HepG2 (cell line): ENCODE measurements around the gene CTU2. TPM values are rescaled to one million over a fixed set of nuclear protein-coding genes. Genes with fewer than 3 reads are reported as not detected.
A peak's percentile ranks its signal among the peaks of the same experiment; 100 is the strongest.

Source experiments
- ATM ChIP-seq: fragments of 450-650 bp; IDR thresholded peaks from 2 replicates; pipeline ENCODE4 v1.7.1; 2017; ENCODE audit warnings: mild to moderate bottlenecking, borderline replicate concordance
- CBX1 ChIP-seq: IDR thresholded peaks from one replicate; pipeline ENCODE4 v1.6.1; 2016; ENCODE audit warnings: antibody characterized with exemption, low read depth
- CREB3 ChIP-seq: sonication (generic); formaldehyde crosslinking; IDR thresholded peaks from 2 replicates; pipeline ENCODE4 v1.5.0; 2020; ENCODE audit warnings: missing genetic modification reagents
- HDAC2 ChIP-seq: sonication (generic); formaldehyde crosslinking; IDR thresholded peaks from 2 replicates; pipeline ENCODE4 v1.4.0; 2020; ENCODE audit warnings: missing genetic modification reagents
- HMG20A ChIP-seq: IDR thresholded peaks from 2 replicates; pipeline ENCODE4 v1.6.1; 2016; ENCODE audit warnings: borderline replicate concordance
- HNF1A ChIP-seq, 2 experiments: sonication (generic) in 1 of 2; formaldehyde crosslinking in 1 of 2; IDR thresholded peaks; 2 replicates each; pipeline versions ENCODE4 v1.4.0 to v1.6.1; 2016 to 2020; ENCODE audit warnings: borderline replicate concordance in 1 of 2, low read depth in 1 of 2, mild to moderate bottlenecking in 1 of 2, missing genetic modification reagents in 1 of 2
- HNRNPK ChIP-seq: fragments of 200-400 bp; formaldehyde crosslinking; IDR thresholded peaks from 2 replicates; pipeline ENCODE4 v1.6.1; 2018; ENCODE audit warnings: low read length, low read depth, moderate library complexity, mild to moderate bottlenecking; ENCODE audit not compliant: poor library complexity, severe bottlenecking
- IRF1 ChIP-seq: sonication (generic); formaldehyde crosslinking; IDR thresholded peaks from 2 replicates; pipeline ENCODE4 v1.4.0; 2020; ENCODE audit warnings: low read depth, mild to moderate bottlenecking, missing genetic modification reagents
- MED13 ChIP-seq: sonication (generic); formaldehyde crosslinking; IDR thresholded peaks from 2 replicates; pipeline ENCODE4 v1.5.0; 2020; ENCODE audit warnings: missing genetic modification reagents
- NBN ChIP-seq: fragments of 450-650 bp; conservative IDR thresholded peaks from 2 replicates; pipeline ENCODE4 v1.6.1; 2017
- NR2C2 ChIP-seq: sonication (generic); formaldehyde crosslinking; IDR thresholded peaks from 2 replicates; pipeline ENCODE4 v1.4.0; 2020; ENCODE audit warnings: missing genetic modification reagents, mild to moderate bottlenecking, moderate library complexity, borderline replicate concordance
- PBX3 ChIP-seq: sonication (generic); formaldehyde crosslinking; IDR thresholded peaks from 2 replicates; pipeline ENCODE4 v1.8.1; 2023; ENCODE audit warnings: missing genetic modification reagents, inconsistent platforms, borderline replicate concordance
- TEF ChIP-seq: sonication (generic); formaldehyde crosslinking; IDR thresholded peaks from 2 replicates; pipeline ENCODE4 v1.5.0; 2020; ENCODE audit warnings: missing genetic modification reagents
- UBTF ChIP-seq: sonication (generic); formaldehyde crosslinking; IDR thresholded peaks from 2 replicates; pipeline ENCODE4 v1.4.0; 2020; ENCODE audit warnings: mild to moderate bottlenecking, missing genetic modification reagents
- ZNF251 ChIP-seq: sonication (generic); formaldehyde crosslinking; IDR thresholded peaks from 2 replicates; pipeline ENCODE4 v1.9.0; 2021; ENCODE audit warnings: mild to moderate bottlenecking, missing genetic modification reagents
- ZNF264 ChIP-seq: sonication (generic); formaldehyde crosslinking; IDR thresholded peaks from 2 replicates; pipeline ENCODE4 v1.4.0; 2020; ENCODE audit warnings: missing genetic modification reagents
- ZNF569 ChIP-seq: sonication (generic); formaldehyde crosslinking; IDR thresholded peaks from 2 replicates; pipeline ENCODE4 v1.5.0; 2020; ENCODE audit warnings: mild to moderate bottlenecking, missing genetic modification reagents, moderate library complexity, borderline replicate concordance
- ZNF660 ChIP-seq: sonication (generic); formaldehyde crosslinking; IDR thresholded peaks from 2 replicates; pipeline ENCODE4 v1.5.1; 2020; ENCODE audit warnings: mild to moderate bottlenecking, low read depth, missing genetic modification reagents, borderline replicate concordance
- ZNF761 ChIP-seq: sonication (generic); formaldehyde crosslinking; conservative IDR thresholded peaks from 2 replicates; pipeline ENCODE4 v1.4.0; 2020; ENCODE audit warnings: mild to moderate bottlenecking, missing genetic modification reagents
- ZNF878 ChIP-seq: sonication (generic); formaldehyde crosslinking; IDR thresholded peaks from 2 replicates; pipeline ENCODE4 v1.8.1; 2023; ENCODE audit warnings: mild to moderate bottlenecking, missing genetic modification reagents, moderate library complexity
- ZSCAN29 ChIP-seq: sonication (generic); formaldehyde crosslinking; conservative IDR thresholded peaks from 2 replicates; pipeline ENCODE4 v1.4.0; 2020; ENCODE audit warnings: mild to moderate bottlenecking, missing genetic modification reagents
- polyA plus RNA-seq, 8 experiments: library from polyadenylated mRNA; depleted of rRNA in 3 of 8; stranded (reverse) in 7 of 8; unstranded in 1 of 8; fragments of >200 nt; fragmentation: Illumina TruSeq in 4 of 8; extraction: Trizol in 4 of 8; gene quantifications; 2 replicates each; pipeline versions ENCODE4 v1.2.1 to v1.2.3, GENCODE V29; 2011 to 2016; ENCODE audit warnings: low read depth in 4 of 8, missing spikeins in 1 of 8, mixed read lengths in 1 of 8; ENCODE audit not compliant: insufficient read depth in 1 of 8
- total RNA-seq, 5 experiments: library from RNA; depleted of rRNA; stranded (reverse); fragments of >200 nt; fragmentation: Illumina TruSeq; extraction: Trizol; gene quantifications; 2 replicates each; pipeline ENCODE4 v1.2.3, GENCODE V29; 2016; ENCODE audit warnings: low read depth in 1 of 5

The CTU2 gene
- total and polyA plus RNA-seq, 2 of the 13 experiments (the other 11 are each of a cell fraction or from before 2014, with no cell fraction given) = 13.3 to 21.9 TPM

GRCh38 chr16:88759976-88760350, 53.7 kb downstream of the CTU2 start (continued):
- no peak for TF ChIP-seq IRF1 (CRISPR knock-in tag)
- TF ChIP-seq ATM = no peak
- no peak for TF ChIP-seq ZNF569 (CRISPR knock-in tag)
- TF ChIP-seq HNRNPK = no peak
- TF ChIP-seq ZNF264 = 0 out of 2 replicates have a peak, but pooled peaks have one; percentile 13
- no peak for TF ChIP-seq TEF (CRISPR knock-in tag)
- no peak for TF ChIP-seq PBX3 (CRISPR knock-in tag)
- no peak for TF ChIP-seq NR2C2
- no peak for TF ChIP-seq CBX1
- no peak for TF ChIP-seq ZNF761 (CRISPR knock-in tag)
- no peak for TF ChIP-seq HDAC2
- no peak for TF ChIP-seq ZNF878 (CRISPR knock-in tag)
- no peak for TF ChIP-seq HNF1A (IDR thresholded peaks at IDR 0.05; ENCODE audit: low read depth)
- TF ChIP-seq HNF1A (CRISPR knock-in tag; IDR thresholded peaks at IDR 0.05; ENCODE audit: borderline replicate concordance) = peak; percentile 48; the same call in 1 of the 2 replicates
- no peak for TF ChIP-seq ZNF660
- no peak for TF ChIP-seq NBN
- no peak for TF ChIP-seq ZNF251 (CRISPR knock-in tag)
- no peak for TF ChIP-seq MED13
- no peak for TF ChIP-seq HMG20A (CRISPR knock-in tag)
- TF ChIP-seq UBTF = no peak
- TF ChIP-seq CREB3 (CRISPR knock-in tag) = no peak
- no peak for TF ChIP-seq ZSCAN29 (CRISPR knock-in tag)
